ENCODE measurements around the gene GTF3C1. TPM values are rescaled to one million over a fixed set of nuclear protein-coding genes. Genes with fewer than 3 reads are reported as not detected.

The GTF3C1 gene
- total RNA-seq, 1 donor = 59.0 TPM

DNA sequence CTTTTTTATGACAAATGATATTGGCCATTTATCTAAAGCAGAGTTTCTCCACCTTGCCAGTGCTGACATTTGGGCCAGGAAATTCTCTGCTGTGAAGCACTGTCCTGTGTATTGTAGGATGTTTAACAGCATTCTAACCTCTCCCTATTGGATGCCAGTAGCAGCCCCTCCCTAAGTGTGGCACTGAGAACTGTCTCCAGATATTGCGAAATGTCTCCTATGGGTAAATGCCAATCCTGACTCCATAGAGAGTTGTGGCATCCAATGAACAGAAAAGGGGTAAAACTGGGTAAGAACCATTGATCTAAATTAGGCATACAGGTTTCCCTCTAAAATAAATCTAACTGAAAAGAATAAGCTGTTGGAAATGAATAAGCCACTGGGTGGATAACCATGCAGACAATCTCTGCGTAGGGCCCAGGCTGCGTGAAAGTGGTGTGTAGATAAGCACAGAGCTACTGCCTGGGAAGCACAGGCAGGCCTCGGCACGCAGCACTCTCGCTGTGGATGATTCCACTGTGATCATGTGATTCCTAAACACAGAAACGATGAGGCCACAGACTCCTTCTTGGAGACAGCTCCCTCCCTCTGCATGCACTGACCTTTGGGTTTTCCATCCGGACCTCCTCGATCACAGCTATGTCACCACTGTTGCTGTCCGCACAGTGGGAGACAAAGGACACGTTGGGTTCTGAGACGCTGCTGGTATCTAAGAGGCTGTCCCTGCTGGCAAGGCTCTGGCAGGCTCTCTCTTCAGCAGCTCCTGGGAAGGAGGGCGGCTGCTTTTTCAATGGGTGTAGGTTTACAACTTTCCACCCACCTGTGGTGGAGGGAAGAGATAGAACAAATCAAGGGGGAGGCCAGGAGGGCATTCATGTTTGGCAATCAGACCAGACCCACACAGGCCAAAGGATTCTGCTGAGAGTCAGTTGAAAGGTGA is 44.1 kb downstream of the GTF3C1 start:
- Histone ChIP-seq H3K9me3 (ENCODE audit: low read depth, low read length) (no peaks in the 10 kb centered on the region), H3K4me3 (ENCODE audit: insufficient read depth, low read length) (no peak overlapping the region), H3K36me3 (ENCODE audit: insufficient read depth, low read length) (peaks cover 86% of the 10 kb centered on the region), H3K4me2 (ENCODE audit: insufficient read depth, low read length) (no peak overlapping the region), H3K79me2 (ENCODE audit: insufficient read depth, low read length) (no peaks in the 10 kb centered on the region), H2AFZ (ENCODE audit: low read length) (no peak overlapping the region), H3K4me1 (ENCODE audit: insufficient read depth, low read length) (no peaks in the 10 kb centered on the region), H4K20me1 (ENCODE audit: insufficient read depth, low read length) (no peaks in the 10 kb centered on the region), H3K27me3 (ENCODE audit: insufficient read depth, low read length) (no peaks in the 10 kb centered on the region), H3K27ac (ENCODE audit: low read depth, low read length) (no peak overlapping the region)
- DNase-seq (ENCODE audit: insufficient read length, low spot score, missing footprints) = peak; percentile 53
- TF ChIP-seq CTCF (IDR thresholded peaks at IDR 0.05; ENCODE audit: extremely low read depth, low read depth, low read length) = no peak

DNA sequence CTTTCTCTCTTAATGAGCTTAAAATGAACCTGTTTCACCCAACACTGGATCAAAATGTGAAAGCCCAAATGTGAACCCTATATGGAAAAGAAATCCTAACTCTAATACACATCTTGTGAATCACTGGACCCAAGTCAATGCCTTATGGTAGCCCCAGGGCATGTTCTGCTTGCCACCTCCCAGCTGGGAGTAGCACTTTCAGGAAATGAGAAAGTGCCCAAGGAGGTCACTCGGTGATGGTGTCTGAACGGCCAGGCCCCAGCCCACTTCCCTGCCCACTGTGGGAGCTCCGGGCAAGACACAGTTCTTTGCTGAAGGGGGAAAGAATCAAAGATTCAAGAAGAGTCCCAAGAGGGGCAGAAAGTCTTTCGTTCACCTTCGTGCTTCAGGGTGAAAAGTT is 46.1 kb downstream of the GTF3C1 start:
- Histone ChIP-seq H3K9me3 (ENCODE audit: low read depth, low read length) (no peaks in the 10 kb centered on the region), H3K27ac (ENCODE audit: low read depth, low read length) (no peak overlapping the region), H3K4me3 (ENCODE audit: insufficient read depth, low read length) (no peak overlapping the region), H3K27me3 (ENCODE audit: insufficient read depth, low read length) (no peaks in the 10 kb centered on the region), H3K4me1 (ENCODE audit: insufficient read depth, low read length) (no peaks in the 10 kb centered on the region), H2AFZ (ENCODE audit: low read length) (no peak overlapping the region), H3K36me3 (ENCODE audit: insufficient read depth, low read length) (peaks cover 92% of the 10 kb centered on the region), H3K4me2 (ENCODE audit: insufficient read depth, low read length) (no peak overlapping the region), H4K20me1 (ENCODE audit: insufficient read depth, low read length) (no peaks in the 10 kb centered on the region), H3K79me2 (ENCODE audit: insufficient read depth, low read length) (no peaks in the 10 kb centered on the region)
- DNase-seq (ENCODE audit: insufficient read length, low spot score, missing footprints) = peak; percentile 56
- TF ChIP-seq CTCF (IDR thresholded peaks at IDR 0.05; ENCODE audit: extremely low read depth, low read depth, low read length) = no peak

- Histone ChIP-seq H3K79me2 (ENCODE audit: insufficient read depth, low read length) (no peaks in the 10 kb centered on the region), H4K20me1 (ENCODE audit: insufficient read depth, low read length) (no peaks in the 10 kb centered on the region), H3K4me1 (ENCODE audit: insufficient read depth, low read length) (no peaks in the 10 kb centered on the region), H3K9me3 (ENCODE audit: low read depth, low read length) (no peaks in the 10 kb centered on the region), H3K27me3 (ENCODE audit: insufficient read depth, low read length) (no peaks in the 10 kb centered on the region), H2AFZ (ENCODE audit: low read length) (no peak overlapping the region), H3K27ac (ENCODE audit: low read depth, low read length) (no peak overlapping the region), H3K4me3 (ENCODE audit: insufficient read depth, low read length) (no peak overlapping the region), H3K4me2 (ENCODE audit: insufficient read depth, low read length) (no peak overlapping the region), H3K36me3 (ENCODE audit: insufficient read depth, low read length) (peaks cover 90% of the 10 kb centered on the region)
- no peak for DNase-seq (ENCODE audit: insufficient read length, low spot score, missing footprints)
- no peak for TF ChIP-seq CTCF (IDR thresholded peaks at IDR 0.05; ENCODE audit: extremely low read depth, low read depth, low read length)
Observed at GRCh38 chr16:27500801-27501200, 48.9 kb downstream of the GTF3C1 start.

GRCh38 chr16:27499659-27500055 is 50.1 kb downstream of the GTF3C1 start:
- Histone ChIP-seq H3K27ac (ENCODE audit: low read depth, low read length) (no peak overlapping the region), H3K4me3 (ENCODE audit: insufficient read depth, low read length) (no peak overlapping the region), H3K36me3 (ENCODE audit: insufficient read depth, low read length) (peaks cover 86% of the 10 kb centered on the region), H3K9me3 (ENCODE audit: low read depth, low read length) (no peaks in the 10 kb centered on the region), H3K27me3 (ENCODE audit: insufficient read depth, low read length) (no peaks in the 10 kb centered on the region), H4K20me1 (ENCODE audit: insufficient read depth, low read length) (no peaks in the 10 kb centered on the region), H3K79me2 (ENCODE audit: insufficient read depth, low read length) (no peaks in the 10 kb centered on the region), H3K4me1 (ENCODE audit: insufficient read depth, low read length) (no peaks in the 10 kb centered on the region), H2AFZ (ENCODE audit: low read length) (no peak overlapping the region), H3K4me2 (ENCODE audit: insufficient read depth, low read length) (no peak overlapping the region)
- no peak for TF ChIP-seq CTCF (IDR thresholded peaks at IDR 0.05; ENCODE audit: extremely low read depth, low read depth, low read length)
- peak; percentile 62 for DNase-seq (ENCODE audit: insufficient read length, low spot score, missing footprints)

Data from osteoblast (primary cell).